COLO668 (cell line): ENCODE measurements around the gene ARL15.
"Not testable (repeated sequence)": the region's sequence is repeated elsewhere in the genome, so short reads cannot be mapped to it uniquely, and the experiment has no call there.

Experiments used
- DNase-seq: peaks from one replicate; lab custom pipeline; 2025; ENCODE audit not compliant: unreplicated experiment; lab: John Stamatoyannopoulos, UW

The ARL15 gene

DNA sequence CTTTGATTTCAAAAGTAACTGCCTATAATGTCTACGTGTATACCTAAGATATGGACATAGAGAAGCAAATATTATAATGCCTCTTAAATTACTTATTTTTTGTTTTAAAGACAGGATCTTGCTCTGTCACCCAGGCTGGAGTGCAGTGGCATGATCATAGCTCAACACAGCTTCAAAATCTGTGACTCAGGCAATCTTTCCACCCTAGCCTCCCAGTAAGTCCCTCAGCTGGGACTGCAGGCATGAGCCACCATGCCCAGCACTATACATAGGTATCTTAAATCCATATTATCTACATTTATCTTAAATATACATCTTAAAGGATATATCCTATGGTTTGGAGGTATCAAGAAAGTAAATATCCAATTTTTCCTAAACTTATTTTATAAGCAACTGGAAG is 261.2 kb downstream of the ARL15 start:
- no peak for DNase-seq

DNA sequence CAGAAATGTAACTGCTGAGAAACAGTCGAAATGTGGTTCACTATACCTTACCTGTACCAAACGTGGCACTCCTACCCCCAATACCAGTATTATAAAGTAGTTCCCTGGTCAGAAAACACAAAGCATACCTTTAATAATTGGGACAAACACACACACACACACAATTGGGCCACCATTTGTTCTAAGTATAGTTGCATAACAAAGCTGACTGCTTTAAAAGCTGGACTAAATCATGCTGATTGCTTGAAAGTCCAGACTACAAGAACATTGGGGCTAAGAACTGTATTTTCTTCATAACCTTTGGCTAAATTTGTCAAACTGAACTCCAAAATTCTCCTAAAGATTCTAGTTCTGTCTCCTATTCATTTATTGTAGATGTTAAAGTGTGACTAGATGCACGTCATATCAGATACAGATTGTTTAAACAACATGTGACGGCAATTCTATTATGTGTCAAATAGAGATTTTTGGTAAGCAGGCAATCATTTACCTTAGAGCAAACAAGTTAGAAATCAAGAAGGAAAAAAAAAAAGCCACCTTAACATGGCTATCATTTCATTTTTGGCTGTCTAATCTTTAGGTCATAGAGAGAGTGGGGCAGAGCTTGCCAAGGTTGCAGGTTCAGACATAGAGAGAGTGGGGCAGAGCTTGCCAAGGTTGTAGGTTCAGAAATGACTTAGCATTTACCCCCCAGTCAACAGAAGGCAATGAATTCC is 265.1 kb downstream of the ARL15 start:
- no peak for DNase-seq

DNA sequence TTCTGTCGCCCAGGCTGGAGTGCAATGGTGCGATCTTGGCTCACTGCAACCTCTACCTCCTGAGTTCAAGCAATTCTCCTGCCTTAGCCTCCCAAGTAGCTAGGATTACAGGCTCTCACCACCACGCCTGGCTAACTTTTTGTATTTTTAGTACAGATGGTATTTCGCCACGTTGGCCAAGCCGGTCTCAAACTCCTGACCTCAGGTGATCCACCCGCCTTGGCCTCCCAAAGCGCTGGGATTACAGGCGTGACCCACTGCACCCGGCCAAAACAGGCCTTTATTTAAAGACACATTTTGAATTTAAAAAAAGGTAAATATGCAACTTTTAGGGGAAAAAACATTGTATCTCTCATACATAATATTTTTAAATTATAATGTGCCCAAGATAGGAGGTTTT is 266.1 kb downstream of the ARL15 start:
- DNase-seq = not testable (repeated sequence)

DNA sequence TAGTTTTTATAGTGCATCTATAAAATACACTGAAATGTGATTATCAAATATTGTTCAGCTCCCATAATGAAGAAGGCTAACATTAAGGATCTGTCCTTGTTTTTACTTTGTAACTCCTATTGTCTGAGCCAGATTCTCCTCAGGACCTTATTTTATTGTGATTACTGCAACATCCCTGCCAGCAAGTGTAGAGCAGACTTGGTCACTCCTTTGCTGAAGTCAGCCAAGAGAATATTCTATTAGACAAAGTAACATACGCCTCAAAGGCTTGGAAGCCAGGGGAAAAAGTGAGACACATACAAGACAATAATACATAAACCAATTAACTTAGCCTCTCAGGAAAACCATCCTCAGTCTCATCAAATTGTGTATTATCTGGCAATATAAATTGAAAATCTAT is 269.6 kb downstream of the ARL15 start:
- no peak for DNase-seq

DNA sequence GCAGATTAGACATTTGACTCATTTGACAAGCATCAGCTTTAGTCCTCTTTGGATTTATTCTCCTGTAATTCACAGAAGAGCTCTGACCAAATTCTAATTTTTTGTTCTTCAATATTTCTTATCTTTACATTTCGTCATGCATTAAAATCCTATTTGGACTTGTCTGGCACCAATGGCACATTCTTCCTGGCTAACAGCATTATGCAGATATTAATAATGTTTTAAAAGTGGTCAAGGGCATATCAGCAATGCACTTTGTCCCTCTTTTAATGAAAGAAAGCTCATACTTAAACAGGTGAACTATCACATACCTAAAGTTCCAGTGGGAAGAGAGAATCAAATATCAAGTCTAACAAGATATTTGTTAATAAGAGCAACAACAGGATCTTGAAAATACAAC is 270.4 kb downstream of the ARL15 start:
- no peak for DNase-seq

DNA sequence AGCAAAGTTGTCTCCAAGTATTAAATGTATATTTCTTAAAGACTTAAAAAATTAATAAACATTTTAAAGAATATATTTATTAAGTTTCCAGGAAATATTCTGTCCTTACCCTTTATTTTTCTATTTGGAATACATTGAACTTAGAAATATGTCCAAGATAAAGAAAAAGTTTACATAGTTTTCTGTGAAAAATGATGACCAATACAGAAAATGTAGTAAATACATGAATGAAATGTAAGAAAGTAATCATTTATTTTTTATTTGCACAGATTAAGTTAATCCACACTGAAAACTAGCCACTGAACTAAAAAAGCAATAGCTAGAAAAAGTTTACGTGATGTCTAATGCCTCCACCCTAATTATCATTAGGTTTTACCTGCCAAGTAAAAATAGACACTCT is 273.2 kb downstream of the ARL15 start:
- DNase-seq = no peak

DNA sequence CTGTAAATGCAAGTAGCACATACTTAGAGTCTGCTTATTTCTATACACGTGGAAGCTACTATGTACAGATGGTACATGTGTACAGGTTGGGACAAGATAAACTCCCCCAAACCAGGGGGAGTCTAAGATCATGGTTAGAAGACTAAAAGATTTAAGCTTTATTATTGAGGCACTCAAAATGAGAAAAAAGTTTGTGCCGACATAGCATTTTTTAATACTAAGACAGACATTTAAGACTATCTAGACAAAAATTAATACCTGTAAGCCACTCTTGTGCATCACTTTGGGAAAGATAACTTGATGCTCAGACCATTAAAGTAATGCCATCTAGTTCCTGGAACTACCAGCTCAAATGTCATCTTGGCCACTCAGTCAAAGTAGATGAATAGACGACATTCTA is 279.4 kb downstream of the ARL15 start:
- no peak for DNase-seq

DNA sequence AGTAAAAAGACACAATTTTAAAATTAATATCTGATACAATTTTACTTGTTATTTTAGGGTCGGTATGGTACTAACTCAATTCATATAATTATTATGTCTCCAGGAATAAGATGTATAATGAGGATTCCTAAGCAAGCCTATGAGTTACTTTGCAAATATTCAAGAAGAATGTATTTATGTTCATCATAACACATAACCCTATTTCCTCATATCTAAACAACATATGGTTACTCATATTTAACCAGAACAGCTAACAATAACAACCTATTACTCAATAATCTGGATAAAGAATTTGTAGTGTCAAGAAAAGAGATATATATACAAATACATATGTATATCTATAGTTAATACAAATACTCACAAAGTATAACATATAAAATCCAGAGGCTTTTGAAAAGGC is 285.9 kb downstream of the ARL15 start:
- no peak for DNase-seq

DNA sequence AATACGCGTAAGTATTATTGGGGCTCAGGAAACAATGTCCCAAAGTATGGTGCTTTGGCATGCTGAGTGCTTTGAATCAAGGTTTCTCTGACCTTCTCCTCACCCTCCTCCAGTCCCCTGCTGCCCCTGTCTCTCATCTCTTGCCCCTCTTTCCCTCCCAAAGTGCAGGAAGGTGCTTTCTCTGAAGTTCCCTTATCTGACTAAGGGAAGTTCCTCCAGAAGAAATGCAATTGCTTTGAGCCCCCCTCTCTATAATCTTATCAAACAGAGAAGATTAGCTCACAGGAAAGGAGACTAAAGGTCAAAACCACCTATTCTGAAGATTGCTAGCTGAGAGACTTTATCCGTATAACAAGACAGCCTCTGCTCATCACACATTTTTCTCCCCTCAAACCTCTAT is 288.1 kb downstream of the ARL15 start:
- DNase-seq = no peak

DNA sequence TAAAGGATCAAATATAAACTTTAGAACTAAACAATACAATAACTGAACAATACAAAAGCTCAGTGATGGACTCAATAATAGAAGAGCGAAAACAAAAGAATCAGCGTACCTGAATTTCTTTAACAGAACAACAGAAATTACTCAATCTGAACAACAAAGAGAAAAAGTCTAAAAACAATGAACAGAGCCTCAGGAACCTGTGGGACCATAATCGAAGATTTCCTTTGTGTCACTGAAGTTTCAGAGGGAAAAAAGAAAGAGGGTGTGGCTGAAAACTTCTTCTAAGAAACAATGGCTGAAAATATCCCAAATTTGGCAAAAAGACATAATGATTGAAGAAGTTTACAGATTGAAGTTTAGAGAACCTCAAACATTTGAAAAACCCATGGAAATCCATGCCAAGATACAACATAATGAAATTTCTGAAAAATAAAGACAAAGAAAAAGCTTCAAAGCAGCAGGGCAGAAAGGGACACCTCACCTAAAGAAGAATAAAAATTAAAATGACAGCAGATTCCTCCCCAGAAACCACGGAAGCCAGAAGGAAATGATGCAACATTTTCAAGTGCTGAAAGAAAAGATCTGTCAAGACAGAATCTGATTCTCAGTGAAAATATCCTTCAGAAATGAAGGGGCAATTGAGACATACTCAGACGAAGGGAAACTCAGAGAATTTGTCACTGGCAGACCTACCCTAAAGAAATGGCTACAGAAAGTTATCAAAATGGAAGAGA is 288.8 kb downstream of the ARL15 start:
- no peak for DNase-seq

DNA sequence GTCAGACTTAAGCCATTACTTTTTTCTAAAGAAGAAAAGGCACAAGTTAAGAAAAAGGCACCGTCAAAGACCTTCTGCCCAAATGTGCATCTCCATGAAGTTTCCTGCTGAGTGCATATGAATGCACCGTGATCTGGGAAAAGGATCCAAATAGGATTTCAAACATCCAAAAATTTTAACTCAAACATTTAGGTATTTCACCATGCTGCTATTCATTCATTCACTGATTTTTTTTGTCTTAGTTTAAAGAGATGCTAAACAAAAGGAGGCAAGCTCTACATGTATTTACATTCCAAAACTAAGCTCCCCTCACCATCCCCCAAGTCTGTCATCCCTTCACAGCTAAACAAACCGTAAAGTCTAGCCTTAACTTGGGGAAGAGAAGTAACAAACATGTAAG is 291.9 kb downstream of the ARL15 start:
- no peak for DNase-seq

DNA sequence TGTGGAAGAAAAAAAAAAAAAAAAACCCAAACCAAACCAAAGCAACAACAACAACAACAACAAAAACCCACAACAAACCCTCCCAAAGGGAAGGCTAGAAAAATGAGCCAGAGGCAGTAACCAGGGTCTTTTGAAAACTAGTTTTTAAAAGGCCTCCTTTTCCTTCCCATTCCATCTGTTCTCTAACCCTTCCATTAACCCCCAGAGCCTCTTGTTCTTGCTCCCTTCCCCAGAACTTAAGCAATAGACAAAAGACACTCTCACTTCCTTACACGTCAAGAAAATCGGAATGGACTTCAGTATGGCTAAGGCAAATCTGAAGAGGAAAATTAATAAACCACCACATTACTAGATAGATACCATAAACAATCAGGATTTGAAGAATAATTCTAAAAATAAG is 292.8 kb downstream of the ARL15 start:
- DNase-seq = no peak

DNA sequence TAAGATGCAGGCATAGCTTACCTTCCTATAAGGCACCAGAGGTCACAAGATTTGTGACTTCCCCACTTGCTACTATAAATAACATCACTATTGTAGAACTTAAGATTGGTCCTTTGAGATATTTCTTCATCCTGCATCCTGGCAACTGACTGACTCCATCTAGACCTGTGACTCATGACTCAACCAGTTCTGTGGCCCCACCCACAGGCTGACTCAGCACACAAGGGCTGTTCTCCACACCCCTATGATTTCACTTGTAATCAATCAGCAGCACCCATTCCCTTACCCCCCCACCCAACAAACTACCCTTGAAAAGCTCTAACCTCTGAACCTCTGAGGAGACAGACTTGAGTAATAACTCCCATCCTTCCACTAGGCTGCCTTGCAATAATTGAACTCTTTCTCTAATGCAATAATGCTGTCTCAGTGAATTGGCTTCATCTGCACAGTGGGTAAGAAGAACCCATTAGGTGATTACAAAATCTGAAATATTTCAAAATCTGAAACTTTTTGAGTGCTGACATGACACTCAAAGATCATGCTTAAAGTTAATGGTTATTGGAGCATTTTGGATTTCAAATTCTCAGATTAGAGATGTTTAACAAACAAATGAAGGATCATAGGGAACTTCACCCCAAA is 296.7 kb downstream of the ARL15 start:
- no peak for DNase-seq

DNA sequence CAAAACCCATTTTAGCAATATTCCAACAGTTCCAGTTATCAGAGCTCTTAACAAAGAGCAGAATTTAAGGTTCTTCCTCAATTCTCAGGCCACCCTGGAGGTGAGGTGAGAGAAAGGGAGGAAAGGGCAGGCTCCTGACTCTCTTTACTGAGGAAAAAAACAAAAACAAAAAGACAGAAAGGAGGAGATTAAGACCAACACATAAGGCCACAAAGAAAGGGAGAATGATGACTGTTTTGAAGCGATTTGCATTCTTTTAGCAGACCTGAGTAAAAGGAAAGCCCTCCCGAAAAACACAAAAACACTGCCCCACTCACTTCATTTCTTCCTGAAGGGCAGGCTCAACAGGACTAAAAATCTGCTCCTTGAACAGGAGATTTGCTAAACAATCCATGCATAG is 300.5 kb downstream of the ARL15 start:
- DNase-seq = no peak

DNA sequence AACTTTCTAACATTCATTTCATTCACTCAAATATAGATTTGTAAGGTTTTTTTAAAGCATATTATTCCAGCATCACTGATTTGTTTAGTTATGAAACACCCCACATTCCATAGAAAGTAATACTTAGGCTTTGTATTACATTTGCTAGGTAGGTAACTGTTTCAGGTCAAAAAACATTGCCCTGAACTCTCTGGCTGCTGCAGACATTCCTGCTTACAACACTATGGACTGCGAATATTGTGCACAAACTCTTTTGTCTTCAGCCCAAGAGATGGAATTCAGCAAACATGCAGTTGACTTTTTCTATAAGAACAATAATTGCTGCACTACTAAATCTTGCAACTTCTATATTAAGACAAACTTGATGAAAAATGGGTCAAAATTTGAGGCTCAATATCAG is 301.0 kb downstream of the ARL15 start:
- DNase-seq = no peak

DNA sequence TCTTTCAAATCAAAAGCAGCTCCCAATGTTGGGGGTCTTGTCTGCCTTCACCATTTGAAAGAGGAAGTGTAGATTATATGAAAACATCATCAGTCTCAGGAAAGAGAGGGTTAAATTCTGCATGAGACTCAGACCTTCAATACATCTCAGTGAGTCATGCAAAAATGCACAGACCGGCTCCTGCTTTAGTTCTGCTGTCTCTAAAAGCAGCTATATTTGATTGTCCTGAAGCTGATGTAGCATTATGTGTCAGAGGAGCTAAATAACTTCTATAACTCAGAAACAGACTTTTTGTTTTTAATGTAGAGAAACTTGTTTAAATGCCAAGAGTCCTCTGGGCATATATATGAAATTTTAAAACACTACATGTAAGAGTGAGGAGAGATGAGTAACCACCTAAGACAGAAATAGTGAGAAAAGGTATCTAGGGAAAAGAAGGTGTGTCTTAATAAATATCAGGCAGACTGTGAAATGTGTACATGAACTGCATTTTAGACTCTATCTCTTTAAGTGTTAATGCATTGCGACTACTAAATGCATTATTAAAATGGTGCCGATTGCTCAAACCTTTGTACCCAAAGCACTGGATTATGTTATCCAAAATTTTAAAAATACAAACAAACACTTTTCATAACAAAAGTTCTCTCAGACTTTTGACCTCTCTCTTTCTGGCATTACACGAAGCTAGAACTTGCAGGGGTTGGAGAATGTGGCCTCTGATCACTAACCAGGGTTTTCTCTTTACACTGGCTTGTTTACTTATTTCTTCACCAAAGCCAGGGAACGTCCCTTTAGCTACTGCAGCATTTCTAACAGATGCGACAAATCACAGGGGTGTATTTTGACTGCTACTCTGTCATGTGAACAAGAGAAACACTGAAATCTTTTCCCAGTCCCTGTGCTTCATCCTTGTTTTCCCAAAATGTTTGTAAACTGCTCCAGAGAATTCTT is 302.3 kb downstream of the ARL15 start:
- no peak for DNase-seq

DNA sequence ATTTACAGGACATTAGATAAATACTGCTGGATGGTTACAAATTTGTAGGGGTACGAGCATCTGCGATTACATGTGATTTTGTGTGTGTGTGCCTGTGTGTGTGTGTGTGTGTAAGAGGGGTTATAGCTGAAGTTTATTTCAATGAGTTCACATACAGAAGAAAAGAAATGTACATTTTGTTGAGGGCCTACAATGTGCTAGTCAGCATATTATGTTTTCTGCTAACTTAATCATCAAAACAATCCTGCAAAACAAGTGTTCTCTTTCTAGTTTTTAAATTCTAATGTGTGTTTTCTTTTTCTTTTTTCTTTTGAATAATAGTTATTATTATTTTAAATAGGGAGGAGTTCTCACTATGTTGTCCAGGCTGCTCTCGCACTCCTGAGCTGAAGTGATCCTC is 305.7 kb downstream of the ARL15 start:
- no peak for DNase-seq

DNA sequence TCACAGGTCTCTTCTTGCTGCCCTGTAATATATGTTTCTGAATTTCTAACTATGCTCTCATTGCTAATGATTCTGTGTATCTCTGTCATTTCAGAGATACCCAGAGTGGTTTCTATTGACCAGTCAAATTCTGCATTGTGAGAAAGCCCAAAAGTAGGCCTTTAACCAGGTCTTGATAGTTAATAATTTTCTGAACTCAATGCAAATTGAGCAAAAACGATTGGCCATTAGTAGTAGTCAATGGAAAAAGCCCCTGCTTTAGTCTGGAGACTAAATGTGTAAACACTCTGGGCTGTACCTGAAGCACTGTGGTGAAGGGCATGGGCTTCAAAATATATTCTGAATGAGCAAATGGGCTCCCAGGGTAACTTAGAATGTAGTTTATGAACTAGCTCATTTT is 307.6 kb downstream of the ARL15 start:
- DNase-seq = no peak

DNA sequence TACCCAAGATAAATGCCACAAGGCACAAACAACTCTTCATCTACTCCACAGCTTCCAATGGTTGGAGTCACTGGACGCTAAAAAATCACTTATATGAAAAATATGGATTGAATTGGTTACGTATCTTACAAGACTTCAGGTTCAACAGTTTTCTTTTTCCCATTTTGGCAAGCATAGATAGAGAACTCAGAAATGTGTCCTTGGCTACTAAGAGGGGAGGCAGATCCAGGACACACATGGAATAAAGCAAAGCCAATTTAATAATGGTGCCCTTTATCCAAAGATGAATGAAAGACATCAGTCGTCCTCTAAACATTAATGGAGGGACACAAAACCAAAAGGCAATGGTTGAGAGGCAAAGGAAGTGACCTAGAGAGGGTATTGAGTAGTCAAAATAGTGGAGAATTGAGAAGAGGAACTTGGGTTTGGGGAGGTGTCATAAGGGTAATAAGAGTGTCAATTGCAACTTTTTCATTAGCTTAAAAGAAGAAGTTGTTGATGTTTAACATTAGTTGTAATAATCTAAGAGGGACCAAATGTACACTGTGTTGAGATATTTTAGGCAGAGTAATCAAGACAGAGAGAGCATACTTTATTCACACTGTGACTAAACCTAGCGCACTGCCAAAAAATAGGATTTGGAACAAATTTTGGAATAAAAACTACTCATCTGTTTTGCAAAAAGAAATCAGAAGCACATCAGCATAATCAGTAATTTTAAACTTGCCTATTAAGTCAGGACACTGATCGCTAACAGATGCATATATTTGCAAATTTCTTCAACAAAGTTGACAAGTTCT is 308.2 kb downstream of the ARL15 start:
- DNase-seq = no peak

DNA sequence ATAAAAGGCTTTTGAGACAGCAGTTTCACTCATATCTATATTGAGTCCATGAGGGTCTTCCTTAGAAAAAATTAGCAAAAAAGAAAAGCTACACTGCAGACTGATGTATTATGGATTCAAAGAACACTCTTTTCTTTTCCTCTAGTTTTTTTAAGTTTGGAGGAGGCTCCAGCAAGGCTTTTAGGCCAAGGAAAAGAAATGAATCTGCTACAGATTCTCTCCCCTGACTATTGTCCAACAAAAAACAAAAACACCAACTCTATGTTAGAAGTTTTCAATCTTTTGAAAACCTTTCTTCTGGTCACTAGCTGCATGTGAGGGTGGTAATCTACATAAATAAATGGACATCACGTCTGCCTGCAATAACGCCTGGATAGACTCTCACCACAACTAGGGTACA is 310.4 kb downstream of the ARL15 start:
- DNase-seq = no peak
